ENCODE data around the gene TOP3B. TPM values are rescaled to one million over a fixed set of nuclear protein-coding genes. Genes with fewer than 3 reads are reported as not detected.

The TOP3B gene
- total RNA-seq, 1 donor from 2014 or later: 24.8 TPM

DNA sequence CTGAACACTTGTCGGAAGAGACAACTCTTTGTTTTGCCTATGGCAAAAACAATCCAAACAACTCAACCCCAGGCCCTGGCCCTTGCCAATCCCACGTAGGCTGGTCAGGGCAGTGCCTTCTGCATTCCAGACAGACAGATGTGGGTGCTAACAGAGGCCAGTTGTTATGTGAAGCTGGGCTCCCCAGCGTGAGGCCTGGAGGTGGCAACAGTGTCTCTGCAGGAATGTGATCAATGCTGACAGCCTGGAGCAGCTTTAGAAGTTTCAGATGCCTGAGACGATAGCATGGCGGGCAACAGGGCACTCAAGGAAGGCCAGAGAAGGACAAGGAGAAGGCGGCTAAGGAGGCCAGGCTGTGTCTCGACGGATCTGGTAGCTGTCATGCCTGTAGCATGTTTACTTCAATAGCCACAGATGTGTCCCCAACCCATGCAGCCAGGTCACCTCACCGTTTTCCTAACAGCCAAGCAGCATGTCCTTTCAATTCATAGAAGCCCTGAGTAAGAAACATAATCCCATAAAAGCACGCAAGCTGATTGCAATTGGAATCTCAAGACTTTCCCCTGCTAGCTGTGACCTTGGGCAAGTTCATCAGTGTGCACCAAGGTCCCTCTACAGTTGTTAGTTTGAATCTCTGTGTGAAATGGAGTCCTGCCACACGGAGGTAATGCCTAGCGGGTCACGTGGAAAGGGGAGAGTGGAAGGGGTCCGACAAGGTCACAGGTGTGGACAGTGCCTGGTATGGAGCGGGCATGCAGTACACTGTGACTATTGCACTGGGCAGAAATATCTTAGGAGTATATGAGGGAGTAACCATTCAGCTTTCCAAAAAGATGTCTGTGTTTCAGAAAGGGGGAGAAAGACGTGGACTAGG lies 15.7 kb downstream of the TOP3B start:
- Histone ChIP-seq H3K4me1 (no peaks in the 10 kb centered on the region), H3K36me3 (peaks cover 97% of the 10 kb centered on the region), H3K4me3 (no peak overlapping the region), H3K27ac (no peak overlapping the region), H3K9me3 (no peaks in the 10 kb centered on the region), H3K27me3 (no peaks in the 10 kb centered on the region)
- TF ChIP-seq, protein P1, sequence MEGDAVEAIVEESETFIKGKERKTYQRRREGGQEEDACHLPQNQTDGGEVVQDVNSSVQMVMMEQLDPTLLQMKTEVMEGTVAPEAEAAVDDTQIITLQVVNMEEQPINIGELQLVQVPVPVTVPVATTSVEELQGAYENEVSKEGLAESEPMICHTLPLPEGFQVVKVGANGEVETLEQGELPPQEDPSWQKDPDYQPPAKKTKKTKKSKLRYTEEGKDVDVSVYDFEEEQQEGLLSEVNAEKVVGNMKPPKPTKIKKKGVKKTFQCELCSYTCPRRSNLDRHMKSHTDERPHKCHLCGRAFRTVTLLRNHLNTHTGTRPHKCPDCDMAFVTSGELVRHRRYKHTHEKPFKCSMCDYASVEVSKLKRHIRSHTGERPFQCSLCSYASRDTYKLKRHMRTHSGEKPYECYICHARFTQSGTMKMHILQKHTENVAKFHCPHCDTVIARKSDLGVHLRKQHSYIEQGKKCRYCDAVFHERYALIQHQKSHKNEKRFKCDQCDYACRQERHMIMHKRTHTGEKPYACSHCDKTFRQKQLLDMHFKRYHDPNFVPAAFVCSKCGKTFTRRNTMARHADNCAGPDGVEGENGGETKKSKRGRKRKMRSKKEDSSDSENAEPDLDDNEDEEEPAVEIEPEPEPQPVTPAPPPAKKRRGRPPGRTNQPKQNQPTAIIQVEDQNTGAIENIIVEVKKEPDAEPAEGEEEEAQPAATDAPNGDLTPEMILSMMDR (IDR thresholded peaks at IDR 0.05): no peak
- intact Hi-C loops (cut with DNase I): no loop called here
- ATAC-seq: no peak
- no peak for DNase-seq

DNA sequence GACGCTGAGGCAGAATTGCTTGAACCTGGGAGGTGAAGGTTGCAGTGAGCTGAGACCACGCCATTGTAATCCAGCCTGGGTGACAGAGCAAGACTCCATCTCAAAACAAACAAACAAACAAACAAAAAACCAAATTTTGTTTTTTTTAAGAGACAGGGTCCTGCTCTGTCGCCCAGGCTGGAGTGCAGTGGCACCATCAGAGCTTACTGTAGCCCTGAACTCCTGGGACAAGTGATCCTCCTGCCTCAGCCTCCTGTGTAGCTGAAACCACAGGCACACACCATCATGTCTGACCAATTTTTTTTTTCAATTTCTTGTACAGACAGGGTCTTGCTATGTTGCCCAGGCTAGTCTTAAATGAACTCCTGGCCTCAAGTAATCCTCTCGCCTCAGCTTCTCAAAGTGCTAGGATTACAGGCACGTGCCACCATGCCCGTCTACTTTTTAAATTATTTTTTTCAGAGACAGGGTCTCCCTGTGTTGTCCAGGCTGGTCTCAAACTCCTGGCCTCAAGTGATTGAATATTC lies 16.8 kb downstream of the TOP3B start:
- H3K9me3 ChIP-seq: no peaks in the 10 kb centered on the region
- no peaks in the 10 kb centered on the region for H3K4me1 ChIP-seq
- TF ChIP-seq, protein P1 (IDR thresholded peaks at IDR 0.05): no peak
- ATAC-seq: no peak
- intact Hi-C loops (cut with DNase I): no loop called here
- H3K27me3 ChIP-seq: no peaks in the 10 kb centered on the region
- DNase-seq: no peak
- H3K4me3 ChIP-seq: no peak overlapping the region
- H3K36me3 ChIP-seq: peaks cover 95% of the 10 kb centered on the region
- no peak overlapping the region for H3K27ac ChIP-seq

DNA sequence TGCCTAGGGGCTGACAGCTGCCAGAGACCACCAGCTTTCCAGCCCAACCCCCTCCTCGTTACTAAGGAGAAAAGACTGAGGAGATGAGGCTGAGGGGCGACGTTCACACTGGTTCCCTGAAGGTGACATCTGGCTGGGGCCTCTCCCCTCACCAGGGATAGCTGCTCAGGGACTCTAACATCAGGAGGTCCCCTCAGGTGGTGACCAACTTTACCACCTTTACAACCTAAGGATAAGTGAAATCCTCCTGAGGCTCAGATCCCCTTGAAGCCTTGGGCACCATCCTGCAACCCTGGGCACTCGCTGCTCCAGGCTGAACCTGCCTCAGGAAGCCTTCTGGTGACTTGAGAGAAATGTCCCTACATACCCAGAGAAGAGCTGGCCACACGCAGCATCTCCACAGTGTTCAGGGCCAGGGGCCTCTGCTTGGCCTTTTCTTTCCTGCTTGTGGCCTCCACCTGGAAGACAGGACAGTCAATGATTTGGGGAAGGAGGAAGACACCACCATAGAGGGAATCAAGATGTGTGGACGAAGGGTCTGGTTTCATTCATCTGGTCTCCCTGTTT lies 17.6 kb downstream of the TOP3B start:
- intact Hi-C loops (cut with DNase I): no loop called here
- TF ChIP-seq, protein P1 (IDR thresholded peaks at IDR 0.05): no peak
- Histone ChIP-seq H3K9me3 (no peaks in the 10 kb centered on the region), H3K4me1 (no peaks in the 10 kb centered on the region), H3K4me3 (no peak overlapping the region), H3K36me3 (peaks cover 87% of the 10 kb centered on the region), H3K27ac (no peak overlapping the region), H3K27me3 (no peaks in the 10 kb centered on the region)
- DNase-seq (no peak), ATAC-seq (no peak)

DNA sequence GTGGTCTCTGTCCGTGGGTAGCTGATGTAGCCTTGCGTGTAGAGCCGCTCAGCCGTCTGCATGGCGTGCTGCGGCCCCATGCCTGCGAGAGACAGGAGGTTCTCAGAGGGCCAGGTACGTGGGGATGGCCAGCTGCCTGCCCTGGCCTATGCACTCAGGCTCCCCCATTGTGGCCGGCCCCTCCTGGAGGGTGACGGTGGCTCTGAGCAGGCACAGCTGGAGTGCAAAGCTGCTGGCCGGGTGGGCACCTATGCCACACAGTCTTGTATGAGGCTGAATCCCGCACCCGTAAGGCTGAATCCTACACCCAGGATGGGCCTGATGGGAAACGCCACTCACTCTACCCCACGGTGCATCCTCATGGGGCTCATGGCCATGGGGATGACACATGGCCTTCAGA lies 18.4 kb downstream of the TOP3B start:
- Histone ChIP-seq H3K36me3 (peaks cover 83% of the 10 kb centered on the region), H3K4me3 (no peak overlapping the region), H3K4me1 (no peaks in the 10 kb centered on the region), H3K27me3 (no peaks in the 10 kb centered on the region), H3K27ac (no peak overlapping the region), H3K9me3 (no peaks in the 10 kb centered on the region)
- no peak for DNase-seq
- intact Hi-C loops (cut with DNase I): no loop called here
- TF ChIP-seq, protein P1 (IDR thresholded peaks at IDR 0.05): no peak
- no peak for ATAC-seq

DNA sequence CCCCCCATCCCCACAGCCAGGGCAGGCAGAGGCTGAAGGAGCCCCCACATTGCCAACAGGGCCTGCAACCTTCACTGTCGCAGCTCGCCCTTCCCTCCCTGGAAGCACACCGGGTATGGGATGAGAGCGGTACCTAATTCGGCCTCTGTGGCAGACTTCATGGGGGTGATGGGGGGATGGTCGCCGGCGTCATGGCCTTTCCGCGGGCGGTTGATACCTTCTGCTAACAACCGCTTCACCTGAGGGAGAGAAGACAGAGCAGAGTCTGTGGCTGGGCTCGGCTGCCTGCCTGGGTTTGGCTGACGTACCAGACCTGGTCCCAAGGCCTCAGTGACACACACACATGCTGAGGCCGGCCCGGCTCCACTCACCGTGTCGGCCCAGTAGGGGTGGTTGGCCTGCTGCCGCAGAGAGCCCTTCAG lies 18.8 kb downstream of the TOP3B start:
- Histone ChIP-seq H3K27me3 (no peaks in the 10 kb centered on the region), H3K9me3 (no peaks in the 10 kb centered on the region), H3K36me3 (peaks cover 83% of the 10 kb centered on the region), H3K4me3 (no peak overlapping the region), H3K4me1 (no peaks in the 10 kb centered on the region), H3K27ac (no peak overlapping the region)
- intact Hi-C loops (cut with DNase I): no loop called here
- DNase-seq (no peak), ATAC-seq (no peak)
- TF ChIP-seq, protein P1 (IDR thresholded peaks at IDR 0.05): no peak

Measured in upper lobe of right lung (tissue), 1 donor.